ENCODE measurements around the gene CLIP3.

GRCh38 chr19:35975608-35976214, 57.0 kb downstream of the CLIP3 start:
- TF ChIP-seq POLR2A (IDR thresholded peaks at IDR 0.05): no peak
- TF ChIP-seq CTCF (IDR thresholded peaks at IDR 0.05): no peak

Measured in adrenal gland (tissue), 5 donors.